ENCODE data around the gene FOXC1. TPM values are rescaled to one million over a fixed set of nuclear protein-coding genes. Genes with fewer than 3 reads are reported as not detected.

The FOXC1 gene
- total and polyA plus RNA-seq, 2 experiments from 2014 or later, result 0.60 to 1.1 TPM

GRCh38 chr6:1640476-1640875 lies 30.8 kb downstream of the FOXC1 start:
- no peaks in the 10 kb centered on the region for H3K9me2 ChIP-seq (replicated peaks; ENCODE audit: insufficient read depth)
- peaks cover 5% of the 10 kb centered on the region for H3K4me1 ChIP-seq (ENCODE audit: insufficient read depth)
- no peak for DNase-seq (ENCODE audit: low spot score)
- no peak overlapping the region for H3K4me3 ChIP-seq
- no peak for TF ChIP-seq EZH2phosphoT487 (IDR thresholded peaks at IDR 0.05; ENCODE audit: low read depth, severe bottlenecking, unreplicated experiment)
- TF ChIP-seq EZH2 (IDR thresholded peaks at IDR 0.05; ENCODE audit: borderline replicate concordance), result no peak
- no peak for TF ChIP-seq CTCF (IDR thresholded peaks at IDR 0.05; ENCODE audit: poor library complexity)
- H2AFZ ChIP-seq, result no peak overlapping the region
- no peaks in the 10 kb centered on the region for H3K27me3 ChIP-seq
- H3K36me3 ChIP-seq (replicated peaks; ENCODE audit: insufficient read depth, low read depth), result no peaks in the 10 kb centered on the region
- H3K4me2 ChIP-seq, result no peak overlapping the region
- no peaks in the 10 kb centered on the region for H3K79me2 ChIP-seq
- H3K27ac ChIP-seq, result no peak overlapping the region
- H3K9me3 ChIP-seq (ENCODE audit: low read depth), result no peaks in the 10 kb centered on the region
- 89% methylated on average over 8 of the region's 8 CpGs for WGBS (ENCODE audit: low lambda C conversion rate, missing lambda C conversion rate)
- H4K20me1 ChIP-seq (ENCODE audit: insufficient read depth, poor library complexity, severe bottlenecking), result no peaks in the 10 kb centered on the region

DNA sequence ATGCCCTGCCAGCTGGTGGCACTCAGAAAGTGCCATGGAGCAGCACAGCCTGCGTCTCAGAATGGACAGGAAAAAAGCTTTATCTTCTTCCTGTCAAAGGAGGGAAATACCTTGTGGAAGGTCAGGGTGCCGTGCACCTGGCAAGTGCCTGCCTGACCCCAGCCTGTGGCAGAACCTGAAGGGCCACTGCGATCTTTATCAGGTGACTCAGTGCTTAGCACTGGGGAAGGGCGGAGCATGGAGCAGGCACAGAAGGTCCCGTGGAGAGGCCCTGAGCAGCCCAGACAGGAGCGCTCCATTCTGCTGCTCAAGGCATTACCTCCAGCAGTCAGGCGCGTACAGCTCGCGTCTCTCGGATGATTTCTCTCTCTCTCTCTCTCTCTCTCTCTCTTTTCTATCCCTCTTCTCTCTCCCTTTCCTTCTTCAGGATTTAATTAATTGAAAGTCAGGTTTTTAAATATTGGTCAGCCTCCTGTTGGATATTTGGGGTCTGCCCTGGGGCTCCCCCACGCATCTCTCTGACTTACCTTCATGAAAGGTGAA lies 31.7 kb downstream of the FOXC1 start:
- Histone ChIP-seq H3K4me2 (peak overlapping the region; percentile 49), H3K27me3 (no peaks in the 10 kb centered on the region), H3K79me2 (no peaks in the 10 kb centered on the region), H3K4me1 (ENCODE audit: insufficient read depth) (peaks cover 5% of the 10 kb centered on the region), H3K9me2 (replicated peaks; ENCODE audit: insufficient read depth) (no peaks in the 10 kb centered on the region), H3K36me3 (replicated peaks; ENCODE audit: insufficient read depth, low read depth) (no peaks in the 10 kb centered on the region), H4K20me1 (ENCODE audit: insufficient read depth, poor library complexity, severe bottlenecking) (no peaks in the 10 kb centered on the region), H3K4me3 (no peak overlapping the region), H3K9me3 (ENCODE audit: low read depth) (no peaks in the 10 kb centered on the region), H2AFZ (no peak overlapping the region), H3K27ac (peak overlapping the region; percentile 40)
- peak; percentile 78 for DNase-seq (ENCODE audit: low spot score)
- TF ChIP-seq EZH2 (IDR thresholded peaks at IDR 0.05; ENCODE audit: borderline replicate concordance) (no peak), CTCF (IDR thresholded peaks at IDR 0.05; ENCODE audit: poor library complexity) (no peak), EZH2phosphoT487 (IDR thresholded peaks at IDR 0.05; ENCODE audit: low read depth, severe bottlenecking, unreplicated experiment) (no peak)
- whole genome bisulfite sequencing (ENCODE audit: low lambda C conversion rate, missing lambda C conversion rate), result 51% methylated on average over 12 of the region's 12 CpGs

GRCh38 chr6:1643111-1643510 lies 33.4 kb downstream of the FOXC1 start:
- Histone ChIP-seq H3K27me3 (no peaks in the 10 kb centered on the region), H3K4me3 (no peak overlapping the region), H3K4me2 (no peak overlapping the region), H4K20me1 (ENCODE audit: insufficient read depth, poor library complexity, severe bottlenecking) (no peaks in the 10 kb centered on the region), H3K36me3 (replicated peaks; ENCODE audit: insufficient read depth, low read depth) (no peaks in the 10 kb centered on the region), H2AFZ (no peak overlapping the region), H3K27ac (no peak overlapping the region), H3K9me3 (ENCODE audit: low read depth) (no peaks in the 10 kb centered on the region), H3K4me1 (ENCODE audit: insufficient read depth) (peaks cover 5% of the 10 kb centered on the region), H3K9me2 (replicated peaks; ENCODE audit: insufficient read depth) (no peaks in the 10 kb centered on the region), H3K79me2 (no peaks in the 10 kb centered on the region)
- WGBS (ENCODE audit: low lambda C conversion rate, missing lambda C conversion rate), result 85% methylated on average over 7 of the region's 7 CpGs
- no peak for TF ChIP-seq EZH2phosphoT487 (IDR thresholded peaks at IDR 0.05; ENCODE audit: low read depth, severe bottlenecking, unreplicated experiment)
- no peak for TF ChIP-seq CTCF (IDR thresholded peaks at IDR 0.05; ENCODE audit: poor library complexity)
- TF ChIP-seq EZH2 (IDR thresholded peaks at IDR 0.05; ENCODE audit: borderline replicate concordance), result no peak
- no peak for DNase-seq (ENCODE audit: low spot score)

Measured in hepatocyte (in vitro differentiated cells).